Heart right ventricle (tissue), 16 donors: Measurements from ENCODE around the gene C19orf12. TPM values are rescaled to one million over a fixed set of nuclear protein-coding genes. Genes with fewer than 3 reads are reported as not detected.

ENCODE experiments used
- ATAC-seq, 8 donors: fragments of 200-7000 bp; cut with Tn5 transposase; one replicate each; pipeline ENCODE4 v1.9.1; 2020; ENCODE audit warnings: mild to moderate bottlenecking in 8 of 8, moderate library complexity in 8 of 8, moderate number of reproducible peaks in 1 of 8
- DNase-seq, 2 donors: peaks; one replicate each; pipeline ENCODE4 v3.0.0-alpha.2; 2020
- H3K27ac ChIP-seq, 10 donors: fragments of 200-600 bp; sonication (generic) in 2 of 10; one replicate each; pipeline versions ENCODE4 v1.5.0 to v1.8.0; 2020 to 2022; ENCODE audit warnings: mild to moderate bottlenecking in 3 of 10
- H3K27me3 ChIP-seq, 7 donors: fragments of 200-600 bp; one replicate each; pipeline ENCODE4 v1.8.0; 2021 to 2022; ENCODE audit warnings: mild to moderate bottlenecking in 2 of 7
- H3K36me3 ChIP-seq, 9 donors: fragments of 200-600 bp; sonication (generic) in 1 of 9; one replicate each; pipeline versions ENCODE4 v1.5.0 to v1.8.0; 2020 to 2022; ENCODE audit warnings: mild to moderate bottlenecking in 2 of 9
- H3K4me1 ChIP-seq, 9 donors: fragments of 200-600 bp; sonication (generic) in 1 of 9; one replicate each; pipeline versions ENCODE4 v1.5.0 to v1.8.0; 2020 to 2022; ENCODE audit warnings: mild to moderate bottlenecking in 4 of 9
- H3K4me3 ChIP-seq, 10 donors: fragments of 200-600 bp; sonication (generic) in 2 of 10; one replicate each; pipeline versions ENCODE4 v1.5.0 to v1.8.0; 2020 to 2022; ENCODE audit warnings: mild to moderate bottlenecking in 7 of 10, moderate library complexity in 2 of 10
- H3K9me3 ChIP-seq, 11 donors: fragments of 200-600 bp in 10 of 11; sonication (generic) in 2 of 11; one replicate each; pipeline versions ENCODE4 v1.5.0 to v1.8.0; 2013 to 2022; ENCODE audit warnings: mild to moderate bottlenecking in 2 of 11, control low read depth in 1 of 11, moderate library complexity in 1 of 11
- WGBS, 2 donors: extraction: QIAGEN DNeasy Blood & Tissue Kit; methylation state at CpG; one replicate each; pipeline ENCODE4 v1.1.7; 2013; ENCODE audit warnings: inconsistent platforms in 1 of 2; 5-methylcytosine and 5-hydroxymethylcytosine counted together
- intact Hi-C, 10 donors: fragments of 100-400 bp; cut with DNase I; formaldehyde crosslinking; loops; one replicate each; pipeline versions ENCODE4 v1.11.1 to v1.14.2; 2022
- polyA plus RNA-seq, 2 donors: library from polyadenylated mRNA; stranded (reverse); fragments of 200-250 nt; gene quantifications; one replicate each; pipeline ENCODE4 v1.2.3, GENCODE V29; 2013
- total RNA-seq, 10 donors: library from RNA; stranded (reverse); fragmentation: NEBNext Ultra II Directional in 3 of 10; extraction: Animal tissue kit (Norgen Biotek cat#: 25700) in 3 of 10; gene quantifications; one replicate each; pipeline versions ENCODE4 v1.2.1 to v1.2.4, GENCODE V29; 2021 to 2023
- TF ChIP-seq, protein P1 (sequence below), 9 donors: fragments of 200-600 bp; sonication (generic) in 2 of 9; IDR thresholded peaks; one replicate each; pipeline versions ENCODE4 v1.5.0 to v1.8.0; 2021 to 2022; ENCODE audit warnings: antibody characterized with exemption in 9 of 9, mild to moderate bottlenecking in 5 of 9, moderate library complexity in 1 of 9
- donor health status: Arrhythmogenic right ventricular cardiomyopathy.
- donor health status: ischemic (EF 13 %, LVEDD 7.1; RV severe dilation, severe dysfunction).
- donor health status: healthy with polysubstance abuse.
- donor health status: DM: no; HTN: yes; CAD: no.
- donor health status: DM: no; HTN: no; CAD: no.
- donor health status: ischemic (EF 25% LVEDD 6.9; RV normal size, moderate dysfunction).
- donor health status: ischemic (EF 25% LVEDD 5.7; RV mildly dilated, moderate dysfunction).
- donor health status: healthy.
- donor health status: DM: yes; HTN: yes; CAD: no.
- donor health status: Ischemic cardiomyopathy.
- donor health status: ischemic (EF 35%, LVEDD 5.7; RV mildly dilated, moderate dysfunction).
- donor health status: nonischemic (EF 11% LVEDD 7.7; RV severe dilation, severe dysfunction).
- donor health status: DM: yes; HTN: yes; CAD: no.
- donor health status: PGD.
- donor health status: ischemic (EF 29% LVEDD 5.4; RV normal size, mild dysfunction).
- donor health status: nonischemic (EF 23%, LVEDD 6.1; RV moderate dilation, normal function).

The C19orf12 gene
- total and polyA plus RNA-seq, 12 donors = 26.7 to 83.3 (median 38.3) TPM

DNA sequence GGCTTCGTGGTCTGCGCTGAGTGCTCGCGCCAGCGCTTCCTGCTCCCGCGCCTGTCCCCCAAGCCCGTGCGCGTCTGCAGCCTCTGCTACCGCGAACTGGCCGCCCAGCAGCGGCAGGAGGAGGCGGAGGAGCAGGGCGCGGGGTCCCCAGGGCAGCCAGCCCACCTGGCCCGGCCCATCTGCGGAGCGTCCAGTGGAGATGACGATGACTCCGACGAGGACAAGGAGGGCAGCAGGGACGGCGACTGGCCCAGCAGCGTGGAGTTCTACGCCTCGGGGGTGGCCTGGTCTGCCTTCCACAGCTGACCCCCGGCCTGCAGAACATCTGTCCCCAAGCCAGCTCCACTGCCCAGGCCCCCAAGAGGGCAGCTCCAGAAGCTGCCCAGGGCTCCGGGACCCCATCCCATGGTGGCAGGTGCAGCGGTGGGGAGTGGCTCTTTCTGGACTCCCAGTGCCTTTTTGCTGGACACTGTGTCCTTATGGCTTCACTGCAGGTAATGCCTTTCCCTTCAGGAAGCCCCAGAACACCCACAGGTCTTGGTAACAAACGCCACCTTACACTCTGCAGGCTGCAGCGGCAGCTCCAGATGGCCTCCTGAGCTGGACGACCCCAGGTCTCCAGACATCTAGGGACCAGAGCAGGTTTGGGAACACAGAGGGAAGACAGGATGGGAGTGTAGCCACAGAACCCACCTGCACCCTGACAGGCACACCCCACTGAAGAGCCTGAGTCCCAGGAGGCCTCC, 40.5 kb downstream of the C19orf12 start:
- peaks cover 29 to 96% (median 71%) of the 10 kb centered on the region in 9 donors for H3K4me1 ChIP-seq
- peak overlapping the region in 7 of 10 donors; percentile 20 to 86 (median 75) for H3K27ac ChIP-seq
- no peaks in the 10 kb centered on the region for H3K27me3 ChIP-seq
- ATAC-seq = no peak
- peaks cover 0 to 44% (median 26%) of the 10 kb centered on the region in 9 donors for H3K36me3 ChIP-seq
- TF ChIP-seq, protein P1, sequence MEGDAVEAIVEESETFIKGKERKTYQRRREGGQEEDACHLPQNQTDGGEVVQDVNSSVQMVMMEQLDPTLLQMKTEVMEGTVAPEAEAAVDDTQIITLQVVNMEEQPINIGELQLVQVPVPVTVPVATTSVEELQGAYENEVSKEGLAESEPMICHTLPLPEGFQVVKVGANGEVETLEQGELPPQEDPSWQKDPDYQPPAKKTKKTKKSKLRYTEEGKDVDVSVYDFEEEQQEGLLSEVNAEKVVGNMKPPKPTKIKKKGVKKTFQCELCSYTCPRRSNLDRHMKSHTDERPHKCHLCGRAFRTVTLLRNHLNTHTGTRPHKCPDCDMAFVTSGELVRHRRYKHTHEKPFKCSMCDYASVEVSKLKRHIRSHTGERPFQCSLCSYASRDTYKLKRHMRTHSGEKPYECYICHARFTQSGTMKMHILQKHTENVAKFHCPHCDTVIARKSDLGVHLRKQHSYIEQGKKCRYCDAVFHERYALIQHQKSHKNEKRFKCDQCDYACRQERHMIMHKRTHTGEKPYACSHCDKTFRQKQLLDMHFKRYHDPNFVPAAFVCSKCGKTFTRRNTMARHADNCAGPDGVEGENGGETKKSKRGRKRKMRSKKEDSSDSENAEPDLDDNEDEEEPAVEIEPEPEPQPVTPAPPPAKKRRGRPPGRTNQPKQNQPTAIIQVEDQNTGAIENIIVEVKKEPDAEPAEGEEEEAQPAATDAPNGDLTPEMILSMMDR (IDR thresholded peaks at IDR 0.05) = no peak
- DNase-seq = no peak
- no peaks in the 10 kb centered on the region for H3K9me3 ChIP-seq
- intact Hi-C loops = no loop called here
- WGBS, 2 donors = 96% methylated on average over 34 of the region's 34 CpGs
- no peak overlapping the region for H3K4me3 ChIP-seq

DNA sequence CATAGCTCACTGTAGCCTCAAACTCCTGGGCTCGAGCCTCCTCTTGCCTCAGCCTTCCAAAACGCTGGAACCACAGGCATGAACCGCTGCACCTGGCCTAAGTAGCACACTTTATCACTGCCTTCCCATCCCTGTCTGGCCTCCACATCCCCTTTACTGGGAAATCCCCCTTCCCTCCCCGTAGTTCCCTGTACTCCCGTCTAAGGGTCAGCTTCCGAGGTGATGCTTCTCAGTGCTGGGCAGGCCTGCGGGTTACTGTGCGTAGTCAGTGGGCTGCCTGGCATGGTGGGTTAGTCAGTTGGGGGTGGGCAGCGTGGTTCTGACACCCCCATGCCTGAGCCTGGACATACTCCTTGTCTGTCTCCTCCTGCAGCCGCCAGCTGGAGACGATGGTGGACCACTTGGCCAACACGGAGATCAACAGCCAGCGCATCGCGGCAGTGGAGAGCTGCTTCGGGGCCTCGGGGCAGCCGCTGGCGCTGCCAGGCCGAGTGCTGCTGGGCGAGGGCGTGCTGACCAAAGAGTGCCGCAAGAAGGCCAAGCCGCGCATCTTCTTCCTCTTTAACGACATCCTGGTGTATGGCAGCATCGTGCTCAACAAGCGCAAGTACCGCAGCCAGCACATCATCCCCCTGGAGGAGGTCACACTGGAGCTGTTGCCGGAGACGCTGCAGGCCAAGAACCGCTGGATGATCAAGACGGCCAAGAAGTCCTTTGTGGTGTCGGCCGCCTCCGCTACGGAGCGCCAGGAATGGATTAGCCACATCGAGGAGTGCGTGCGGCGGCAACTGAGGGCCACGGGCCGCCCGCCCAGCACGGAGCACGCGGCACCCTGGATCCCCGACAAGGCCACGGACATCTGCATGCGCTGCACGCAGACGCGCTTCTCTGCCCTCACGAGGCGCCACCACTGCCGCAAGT, 41.4 kb downstream of the C19orf12 start:
- Histone ChIP-seq H3K27me3 (no peaks in the 10 kb centered on the region), H3K4me3 (no peak overlapping the region), H3K4me1 (peaks cover 26 to 96% (median 72%) of the 10 kb centered on the region in 9 donors), H3K27ac (peak overlapping the region in 8 of 10 donors; percentile 24 to 88 (median 67)), H3K36me3 (peaks cover 0 to 44% (median 26%) of the 10 kb centered on the region in 9 donors), H3K9me3 (no peaks in the 10 kb centered on the region)
- 92 to 94% methylated on average over 57 of the region's 57 CpGs for WGBS, 2 donors
- ATAC-seq (no peak), DNase-seq (no peak)
- TF ChIP-seq, protein P1 (IDR thresholded peaks at IDR 0.05) = no peak
- intact Hi-C loops = no loop called here

DNA sequence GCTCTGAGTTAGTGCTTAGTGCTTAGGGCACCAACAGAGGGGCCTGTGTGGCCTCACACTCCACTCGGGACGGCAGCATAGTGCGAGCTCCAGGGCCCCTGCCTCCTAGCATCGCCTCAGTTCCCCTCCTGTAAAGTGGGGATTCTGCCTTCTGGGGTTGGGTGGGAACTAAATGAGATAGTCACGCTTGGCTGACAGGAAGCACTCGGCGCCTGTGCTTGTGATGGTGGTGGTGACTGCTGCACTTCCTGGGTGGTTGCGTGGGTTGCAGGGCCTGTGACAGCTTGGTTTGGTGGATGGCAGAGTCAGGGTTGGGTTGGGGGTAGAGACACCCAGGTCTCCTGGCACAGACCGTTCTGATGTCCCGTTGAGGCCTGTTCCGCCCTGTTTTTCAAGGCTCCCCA, 42.1 kb downstream of the C19orf12 start:
- TF ChIP-seq, protein P1 (IDR thresholded peaks at IDR 0.05) = no peak
- Histone ChIP-seq H3K4me1 (peaks cover 25 to 96% (median 72%) of the 10 kb centered on the region in 9 donors), H3K9me3 (no peaks in the 10 kb centered on the region), H3K4me3 (no peak overlapping the region), H3K27me3 (no peaks in the 10 kb centered on the region), H3K36me3 (peaks cover 0 to 44% (median 26%) of the 10 kb centered on the region in 9 donors), H3K27ac (peak overlapping the region; percentile 7 to 88 (median 66))
- WGBS, 2 donors = 87 to 88% methylated on average over 11 of the region's 11 CpGs
- intact Hi-C loops = no loop called here
- DNase-seq (no peak), ATAC-seq (peak in 1 of 8 donors; percentile 10)

DNA sequence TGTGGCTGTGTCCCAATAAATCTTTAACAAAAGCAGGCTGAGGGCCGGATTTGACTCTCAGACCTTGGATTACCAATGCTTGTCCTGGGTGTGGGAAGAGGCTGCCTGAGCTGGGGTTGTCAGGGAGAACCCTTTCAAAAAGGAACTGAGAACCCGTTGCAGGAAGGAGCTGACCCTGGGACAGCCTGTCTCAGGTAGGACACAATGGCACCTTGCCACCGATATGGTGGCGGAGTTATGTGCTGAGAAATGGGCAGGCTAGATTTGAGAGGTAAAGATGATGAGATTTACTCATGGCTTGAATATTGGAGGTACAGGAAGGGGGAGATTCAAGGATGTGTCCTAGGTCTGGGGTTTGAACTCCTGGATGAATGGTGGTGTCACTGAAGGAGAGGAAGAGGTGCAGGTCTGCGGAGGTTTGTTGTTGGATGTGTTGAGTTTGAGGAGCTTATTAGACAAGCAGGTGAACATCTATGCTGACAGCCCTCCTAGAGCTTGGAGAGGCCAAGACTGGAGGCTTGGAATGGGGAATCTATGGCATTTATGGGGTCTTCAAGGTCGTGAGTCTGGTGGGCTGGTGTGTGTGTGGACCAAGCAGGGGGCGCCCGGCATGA, 42.6 kb downstream of the C19orf12 start:
- peak overlapping the region; percentile 7 to 88 (median 66) for H3K27ac ChIP-seq
- TF ChIP-seq, protein P1 (IDR thresholded peaks at IDR 0.05) = no peak
- no peaks in the 10 kb centered on the region for H3K9me3 ChIP-seq
- H3K36me3 ChIP-seq = peaks cover 0 to 41% (median 26%) of the 10 kb centered on the region in 9 donors
- DNase-seq (no peak), ATAC-seq (no peak)
- intact Hi-C loops = no loop called here
- peaks cover 24 to 96% (median 72%) of the 10 kb centered on the region in 9 donors for H3K4me1 ChIP-seq
- H3K4me3 ChIP-seq = no peak overlapping the region
- H3K27me3 ChIP-seq = no peaks in the 10 kb centered on the region
- WGBS, 2 donors = 89 to 91% methylated on average over 8 of the region's 8 CpGs
